ENCODE measurements around the gene HNRNPA2B1.

GRCh38 chr7:26182706-26183105, 17.8 kb downstream of the HNRNPA2B1 start:
- no peak for TF ChIP-seq CTCF (IDR thresholded peaks at IDR 0.05; ENCODE audit: insufficient read depth, low read length, poor library complexity, severe bottlenecking)
- no peak for TF ChIP-seq EZH2phosphoT487 (conservative IDR thresholded peaks at IDR 0.05; ENCODE audit: low read length)

Measured in SU-DHL-6 (cell line).